GM12872 (cell line): Measurements from ENCODE around the gene CHRNA9.

ENCODE experiments used
- TF ChIP-seq, protein P1 (sequence below): IDR thresholded peaks from 3 replicates; pipeline ENCODE4 v1.5.1; 2011; ENCODE audit warnings: low read depth, mild to moderate bottlenecking, low read length, moderate library complexity; ENCODE audit not compliant: insufficient read depth

Gene CHRNA9

DNA sequence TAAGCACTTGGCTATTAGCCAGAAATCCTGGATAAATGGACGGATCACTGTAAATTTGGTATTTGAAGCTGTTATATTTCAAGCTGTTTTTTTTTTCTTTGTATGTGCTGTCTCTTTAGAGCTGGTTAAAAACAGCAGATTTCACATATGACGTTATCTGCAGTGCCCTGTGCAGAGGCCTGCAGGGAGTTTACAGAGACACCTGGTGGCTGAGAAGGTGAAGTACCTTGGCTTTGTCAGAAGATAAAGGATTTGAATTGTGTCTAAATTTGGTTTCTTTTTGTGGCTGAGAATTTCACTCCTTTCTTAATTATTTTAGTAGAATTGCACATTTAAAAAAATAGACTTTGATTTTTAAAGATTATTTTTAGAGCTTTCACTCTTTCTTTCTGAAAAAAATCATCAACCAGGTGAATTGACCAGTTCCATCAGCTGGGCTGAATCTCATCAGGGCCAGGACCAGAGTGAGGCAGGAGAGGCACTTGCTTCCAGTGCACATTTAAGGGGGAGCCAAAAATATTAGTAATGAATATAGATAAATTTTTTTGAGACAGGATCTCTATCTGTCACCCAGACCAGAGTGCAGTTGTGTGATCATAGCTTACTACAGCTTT is 9.6 kb upstream of the CHRNA9 start:
- TF ChIP-seq, protein P1, sequence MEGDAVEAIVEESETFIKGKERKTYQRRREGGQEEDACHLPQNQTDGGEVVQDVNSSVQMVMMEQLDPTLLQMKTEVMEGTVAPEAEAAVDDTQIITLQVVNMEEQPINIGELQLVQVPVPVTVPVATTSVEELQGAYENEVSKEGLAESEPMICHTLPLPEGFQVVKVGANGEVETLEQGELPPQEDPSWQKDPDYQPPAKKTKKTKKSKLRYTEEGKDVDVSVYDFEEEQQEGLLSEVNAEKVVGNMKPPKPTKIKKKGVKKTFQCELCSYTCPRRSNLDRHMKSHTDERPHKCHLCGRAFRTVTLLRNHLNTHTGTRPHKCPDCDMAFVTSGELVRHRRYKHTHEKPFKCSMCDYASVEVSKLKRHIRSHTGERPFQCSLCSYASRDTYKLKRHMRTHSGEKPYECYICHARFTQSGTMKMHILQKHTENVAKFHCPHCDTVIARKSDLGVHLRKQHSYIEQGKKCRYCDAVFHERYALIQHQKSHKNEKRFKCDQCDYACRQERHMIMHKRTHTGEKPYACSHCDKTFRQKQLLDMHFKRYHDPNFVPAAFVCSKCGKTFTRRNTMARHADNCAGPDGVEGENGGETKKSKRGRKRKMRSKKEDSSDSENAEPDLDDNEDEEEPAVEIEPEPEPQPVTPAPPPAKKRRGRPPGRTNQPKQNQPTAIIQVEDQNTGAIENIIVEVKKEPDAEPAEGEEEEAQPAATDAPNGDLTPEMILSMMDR: peak; percentile 83

- TF ChIP-seq, protein P1: no peak
Measured at GRCh38 chr4:40327340-40327739, 7.8 kb upstream of the CHRNA9 start.

- TF ChIP-seq, protein P1: no peak
Measured at GRCh38 chr4:40328383-40328782, 6.8 kb upstream of the CHRNA9 start.

- TF ChIP-seq, protein P1: no peak
Measured at GRCh38 chr4:40329805-40330204, 5.3 kb upstream of the CHRNA9 start.

GRCh38 chr4:40330536-40330935 is 4.6 kb upstream of the CHRNA9 start:
- TF ChIP-seq, protein P1: no peak

GRCh38 chr4:40331101-40331745 is 3.9 kb upstream of the CHRNA9 start:
- TF ChIP-seq, protein P1: no peak

GRCh38 chr4:40331961-40332360 is 3.2 kb upstream of the CHRNA9 start:
- TF ChIP-seq, protein P1: no peak
